Gastrocnemius medialis (tissue), 4 donors: Measurements from ENCODE around the gene MAPK1.

Source experiments
- POLR2A ChIP-seq, 2 donors: fragments of 450-650 bp; IDR thresholded peaks; one replicate each; pipeline ENCODE4 v1.6.1; 2017; ENCODE audit warnings: antibody characterized with exemption in 2 of 2, mild to moderate bottlenecking in 2 of 2, moderate library complexity in 2 of 2
- TF ChIP-seq, protein P1 (sequence below), 5 experiments: fragments of 450-650 bp in 3 of 5; fragments of 200-600 bp in 2 of 5; sonication (generic) in 2 of 5; IDR thresholded peaks in 4 of 5; conservative IDR thresholded peaks in 1 of 5; 1 replicate in 4 of 5; 2 replicates in 1 of 5; pipeline ENCODE4 v1.5.1; 2016 to 2019; ENCODE audit warnings: antibody characterized with exemption in 5 of 5, mild to moderate bottlenecking in 3 of 5, moderate library complexity in 3 of 5

DNA sequence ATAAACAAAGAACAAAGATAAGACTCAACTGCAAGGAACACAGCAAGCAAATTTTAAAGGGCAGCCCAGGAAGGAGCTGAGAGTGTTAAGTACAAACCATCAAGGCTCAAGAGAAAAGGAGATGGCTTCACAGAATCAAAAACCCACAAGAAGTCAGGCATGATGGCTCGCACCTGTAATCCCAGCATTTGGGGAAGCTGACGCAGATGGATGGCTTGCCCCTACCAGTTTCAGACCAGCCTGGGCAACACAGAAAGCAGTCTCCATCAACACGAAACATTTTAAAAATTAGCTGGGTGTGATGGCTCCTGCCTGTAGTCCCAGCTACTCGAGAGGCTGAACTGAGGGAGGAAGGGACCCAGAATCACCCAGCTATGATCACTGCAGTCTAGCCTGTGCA is 32.6 kb downstream of the MAPK1 start:
- TF ChIP-seq, protein P1, sequence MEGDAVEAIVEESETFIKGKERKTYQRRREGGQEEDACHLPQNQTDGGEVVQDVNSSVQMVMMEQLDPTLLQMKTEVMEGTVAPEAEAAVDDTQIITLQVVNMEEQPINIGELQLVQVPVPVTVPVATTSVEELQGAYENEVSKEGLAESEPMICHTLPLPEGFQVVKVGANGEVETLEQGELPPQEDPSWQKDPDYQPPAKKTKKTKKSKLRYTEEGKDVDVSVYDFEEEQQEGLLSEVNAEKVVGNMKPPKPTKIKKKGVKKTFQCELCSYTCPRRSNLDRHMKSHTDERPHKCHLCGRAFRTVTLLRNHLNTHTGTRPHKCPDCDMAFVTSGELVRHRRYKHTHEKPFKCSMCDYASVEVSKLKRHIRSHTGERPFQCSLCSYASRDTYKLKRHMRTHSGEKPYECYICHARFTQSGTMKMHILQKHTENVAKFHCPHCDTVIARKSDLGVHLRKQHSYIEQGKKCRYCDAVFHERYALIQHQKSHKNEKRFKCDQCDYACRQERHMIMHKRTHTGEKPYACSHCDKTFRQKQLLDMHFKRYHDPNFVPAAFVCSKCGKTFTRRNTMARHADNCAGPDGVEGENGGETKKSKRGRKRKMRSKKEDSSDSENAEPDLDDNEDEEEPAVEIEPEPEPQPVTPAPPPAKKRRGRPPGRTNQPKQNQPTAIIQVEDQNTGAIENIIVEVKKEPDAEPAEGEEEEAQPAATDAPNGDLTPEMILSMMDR (IDR thresholded peaks at IDR 0.05 in 4 of 5, conservative IDR thresholded peaks at IDR 0.05 in 1 of 5) = no peak
- TF ChIP-seq POLR2A (IDR thresholded peaks at IDR 0.05) = no peak
